ENCODE measurements around the gene ABCD4.

DNA sequence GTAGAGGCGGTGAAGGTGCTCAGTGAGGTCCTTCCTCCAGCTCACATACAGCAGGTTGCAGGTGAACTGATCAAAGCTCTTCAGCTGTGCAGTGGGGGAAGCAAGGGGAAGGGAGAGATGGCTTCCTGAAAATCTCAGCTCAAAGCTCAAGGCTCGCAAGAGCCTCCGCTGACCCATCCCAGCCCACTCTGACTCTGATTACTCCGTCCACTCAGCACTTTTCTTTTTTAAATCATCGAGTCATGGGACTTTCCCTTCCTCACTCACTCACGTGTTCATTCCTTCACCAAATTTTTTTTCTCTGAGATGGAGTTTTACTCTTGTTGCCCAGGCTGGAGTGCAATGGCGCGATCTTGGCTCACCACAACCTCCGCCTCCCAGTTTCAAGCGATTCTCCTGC lies 4.7 kb downstream of the ABCD4 start:
- TF ChIP-seq, protein P1, sequence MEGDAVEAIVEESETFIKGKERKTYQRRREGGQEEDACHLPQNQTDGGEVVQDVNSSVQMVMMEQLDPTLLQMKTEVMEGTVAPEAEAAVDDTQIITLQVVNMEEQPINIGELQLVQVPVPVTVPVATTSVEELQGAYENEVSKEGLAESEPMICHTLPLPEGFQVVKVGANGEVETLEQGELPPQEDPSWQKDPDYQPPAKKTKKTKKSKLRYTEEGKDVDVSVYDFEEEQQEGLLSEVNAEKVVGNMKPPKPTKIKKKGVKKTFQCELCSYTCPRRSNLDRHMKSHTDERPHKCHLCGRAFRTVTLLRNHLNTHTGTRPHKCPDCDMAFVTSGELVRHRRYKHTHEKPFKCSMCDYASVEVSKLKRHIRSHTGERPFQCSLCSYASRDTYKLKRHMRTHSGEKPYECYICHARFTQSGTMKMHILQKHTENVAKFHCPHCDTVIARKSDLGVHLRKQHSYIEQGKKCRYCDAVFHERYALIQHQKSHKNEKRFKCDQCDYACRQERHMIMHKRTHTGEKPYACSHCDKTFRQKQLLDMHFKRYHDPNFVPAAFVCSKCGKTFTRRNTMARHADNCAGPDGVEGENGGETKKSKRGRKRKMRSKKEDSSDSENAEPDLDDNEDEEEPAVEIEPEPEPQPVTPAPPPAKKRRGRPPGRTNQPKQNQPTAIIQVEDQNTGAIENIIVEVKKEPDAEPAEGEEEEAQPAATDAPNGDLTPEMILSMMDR (IDR thresholded peaks at IDR 0.05; ENCODE audit: insufficient read depth, low read length), result no peak
- TF ChIP-seq, protein P2, sequence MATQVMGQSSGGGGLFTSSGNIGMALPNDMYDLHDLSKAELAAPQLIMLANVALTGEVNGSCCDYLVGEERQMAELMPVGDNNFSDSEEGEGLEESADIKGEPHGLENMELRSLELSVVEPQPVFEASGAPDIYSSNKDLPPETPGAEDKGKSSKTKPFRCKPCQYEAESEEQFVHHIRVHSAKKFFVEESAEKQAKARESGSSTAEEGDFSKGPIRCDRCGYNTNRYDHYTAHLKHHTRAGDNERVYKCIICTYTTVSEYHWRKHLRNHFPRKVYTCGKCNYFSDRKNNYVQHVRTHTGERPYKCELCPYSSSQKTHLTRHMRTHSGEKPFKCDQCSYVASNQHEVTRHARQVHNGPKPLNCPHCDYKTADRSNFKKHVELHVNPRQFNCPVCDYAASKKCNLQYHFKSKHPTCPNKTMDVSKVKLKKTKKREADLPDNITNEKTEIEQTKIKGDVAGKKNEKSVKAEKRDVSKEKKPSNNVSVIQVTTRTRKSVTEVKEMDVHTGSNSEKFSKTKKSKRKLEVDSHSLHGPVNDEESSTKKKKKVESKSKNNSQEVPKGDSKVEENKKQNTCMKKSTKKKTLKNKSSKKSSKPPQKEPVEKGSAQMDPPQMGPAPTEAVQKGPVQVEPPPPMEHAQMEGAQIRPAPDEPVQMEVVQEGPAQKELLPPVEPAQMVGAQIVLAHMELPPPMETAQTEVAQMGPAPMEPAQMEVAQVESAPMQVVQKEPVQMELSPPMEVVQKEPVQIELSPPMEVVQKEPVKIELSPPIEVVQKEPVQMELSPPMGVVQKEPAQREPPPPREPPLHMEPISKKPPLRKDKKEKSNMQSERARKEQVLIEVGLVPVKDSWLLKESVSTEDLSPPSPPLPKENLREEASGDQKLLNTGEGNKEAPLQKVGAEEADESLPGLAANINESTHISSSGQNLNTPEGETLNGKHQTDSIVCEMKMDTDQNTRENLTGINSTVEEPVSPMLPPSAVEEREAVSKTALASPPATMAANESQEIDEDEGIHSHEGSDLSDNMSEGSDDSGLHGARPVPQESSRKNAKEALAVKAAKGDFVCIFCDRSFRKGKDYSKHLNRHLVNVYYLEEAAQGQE (IDR thresholded peaks at IDR 0.05; ENCODE audit: insufficient replicate concordance, low read depth), result no peak
- TF ChIP-seq GABPA (IDR thresholded peaks at IDR 0.05; ENCODE audit: low read depth), result no peak

All from HL-60 (cell line).